Measurements from ENCODE around the gene GABBR2. TPM values are rescaled to one million over a fixed set of nuclear protein-coding genes. Genes with fewer than 3 reads are reported as not detected.
A peak's percentile ranks its signal among the peaks of the same experiment; 100 is the strongest.

GABBR2 gene
- total and polyA plus RNA-seq, 9 of the 15 experiments (the other 6 are each of a cell fraction or from before 2014, with no cell fraction given), result 0.15 to 1.9 (median 0.32) TPM

GRCh38 chr9:98584059-98584458 lies 124.7 kb downstream of the GABBR2 start (continued):
- TF ChIP-seq ARNT (IDR thresholded peaks at IDR 0.05) (no peak), EWSR1 (IDR thresholded peaks at IDR 0.05; ENCODE audit: borderline replicate concordance, low read depth, partially characterized antibody) (no peak), RNF2 (IDR thresholded peaks at IDR 0.05) (no peak), KAT7 (CRISPR knock-in tag; IDR thresholded peaks at IDR 0.05; ENCODE audit: borderline replicate concordance) (no peak), DIDO1 (tag; IDR thresholded peaks at IDR 0.05; ENCODE audit: low read depth) (no peak), NUFIP1 (IDR thresholded peaks at IDR 0.05; ENCODE audit: partially characterized antibody) (no peak), HBP1 (CRISPR knock-in tag; IDR thresholded peaks at IDR 0.05) (no peak), RBBP5 (IDR thresholded peaks at IDR 0.05; ENCODE audit: borderline replicate concordance, insufficient read depth, low read length, poor library complexity, severe bottlenecking) (no peak), STAT5B (CRISPR knock-in tag; IDR thresholded peaks at IDR 0.05) (no peak), ZNF511 (CRISPR knock-in tag; IDR thresholded peaks at IDR 0.05) (no peak), ZNF445 (CRISPR knock-in tag; IDR thresholded peaks at IDR 0.05; ENCODE audit: low read depth) (no peak), PKNOX1 (IDR thresholded peaks at IDR 0.05) (peak; percentile 93), ZNF644 (tag; IDR thresholded peaks at IDR 0.05; ENCODE audit: low read depth) (no peak), DPF2 (IDR thresholded peaks at IDR 0.05) (peak; percentile 27; the same call in 1 of the 2 replicates), TCF15 (CRISPR knock-in tag; IDR thresholded peaks at IDR 0.05) (no peak), E2F5 (CRISPR knock-in tag; IDR thresholded peaks at IDR 0.05) (no peak), MCM5 (IDR thresholded peaks at IDR 0.05; ENCODE audit: low read depth) (no peak), ZNF140 (CRISPR knock-in tag; IDR thresholded peaks at IDR 0.05) (no peak), HEY1 (CRISPR knock-in tag; IDR thresholded peaks at IDR 0.05; ENCODE audit: borderline replicate concordance) (no peak), HINFP (tag; conservative IDR thresholded peaks at IDR 0.05; ENCODE audit: low read depth) (no peak), CTBP1 (IDR thresholded peaks at IDR 0.05; ENCODE audit: borderline replicate concordance) (no peak), CBX3 (IDR thresholded peaks at IDR 0.05; ENCODE audit: borderline replicate concordance in 1 of 2, low read length in 2 of 2) (no peak; a peak in 1 of 3 replicates), SMAD3 (CRISPR knock-in tag; conservative IDR thresholded peaks at IDR 0.05) (no peak), ZKSCAN1 (IDR thresholded peaks at IDR 0.05; ENCODE audit: low read depth, low read length) (peak; percentile 96), RBM15 (IDR thresholded peaks at IDR 0.05; ENCODE audit: insufficient read depth, low read length) (no peak)

Data from K562 (cell line).